ENCODE data around the gene PRKCB.

GRCh38 chr16:23833504-23833903 lies 2.3 kb upstream of the PRKCB start:
- TF ChIP-seq CTCF (IDR thresholded peaks at IDR 0.05; ENCODE audit: low read depth, low read length, poor library complexity, severe bottlenecking) (no peak), EZH2phosphoT487 (IDR thresholded peaks at IDR 0.05; ENCODE audit: borderline replicate concordance, low read length) (no peak)
